ENCODE data around the gene ERBIN. TPM values are rescaled to one million over a fixed set of nuclear protein-coding genes. Genes with fewer than 3 reads are reported as not detected.
"Not testable (repeated sequence)": the region's sequence is repeated elsewhere in the genome, so short reads cannot be mapped to it uniquely, and the experiment has no call there.

ERBIN gene
- total and polyA plus RNA-seq, 2 experiments from 2014 or later = 32.9 to 117 TPM

DNA sequence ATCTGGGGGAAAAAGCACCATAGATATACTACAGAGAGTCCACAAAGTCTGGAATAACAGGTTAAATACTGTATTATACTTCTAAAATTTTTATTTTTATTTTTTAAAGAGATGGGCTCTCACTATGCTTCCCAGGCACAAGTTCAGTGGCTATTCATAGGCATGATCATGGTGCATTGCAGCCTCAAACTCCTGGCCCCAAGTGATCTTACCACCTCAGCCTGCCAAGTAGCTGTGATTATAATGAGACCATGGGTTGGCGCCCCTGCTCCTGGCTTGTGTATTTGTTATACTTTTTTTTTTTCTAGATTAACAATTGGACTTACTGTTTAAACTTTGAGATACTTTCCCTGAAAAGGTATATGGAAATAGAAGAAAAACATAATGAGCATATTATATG lies 25.9 kb downstream of the ERBIN start:
- H3K27ac ChIP-seq = no peak overlapping the region
- H3K4me1 ChIP-seq (ENCODE audit: insufficient read depth) = no peaks in the 10 kb centered on the region
- WGBS (ENCODE audit: low lambda C conversion rate, missing lambda C conversion rate) = 95% methylated on average over 1 of the region's 1 CpG
- no peaks in the 10 kb centered on the region for H3K9me3 ChIP-seq (ENCODE audit: low read depth)
- H3K36me3 ChIP-seq (replicated peaks; ENCODE audit: insufficient read depth, low read depth) = no peaks in the 10 kb centered on the region
- no peak overlapping the region for H2AFZ ChIP-seq
- no peaks in the 10 kb centered on the region for H3K9me2 ChIP-seq (replicated peaks; ENCODE audit: insufficient read depth)
- H3K4me2 ChIP-seq = no peak overlapping the region
- H4K20me1 ChIP-seq (ENCODE audit: insufficient read depth, poor library complexity, severe bottlenecking) = peaks cover 91% of the 10 kb centered on the region
- H3K79me2 ChIP-seq = peaks cover 100% of the 10 kb centered on the region
- no peak for DNase-seq (ENCODE audit: low spot score)
- no peak overlapping the region for H3K4me3 ChIP-seq
- H3K27me3 ChIP-seq = no peaks in the 10 kb centered on the region
- TF ChIP-seq EZH2phosphoT487 (IDR thresholded peaks at IDR 0.05; ENCODE audit: low read depth, severe bottlenecking, unreplicated experiment) (no peak), EZH2 (IDR thresholded peaks at IDR 0.05; ENCODE audit: borderline replicate concordance) (no peak)
- TF ChIP-seq, protein P1, sequence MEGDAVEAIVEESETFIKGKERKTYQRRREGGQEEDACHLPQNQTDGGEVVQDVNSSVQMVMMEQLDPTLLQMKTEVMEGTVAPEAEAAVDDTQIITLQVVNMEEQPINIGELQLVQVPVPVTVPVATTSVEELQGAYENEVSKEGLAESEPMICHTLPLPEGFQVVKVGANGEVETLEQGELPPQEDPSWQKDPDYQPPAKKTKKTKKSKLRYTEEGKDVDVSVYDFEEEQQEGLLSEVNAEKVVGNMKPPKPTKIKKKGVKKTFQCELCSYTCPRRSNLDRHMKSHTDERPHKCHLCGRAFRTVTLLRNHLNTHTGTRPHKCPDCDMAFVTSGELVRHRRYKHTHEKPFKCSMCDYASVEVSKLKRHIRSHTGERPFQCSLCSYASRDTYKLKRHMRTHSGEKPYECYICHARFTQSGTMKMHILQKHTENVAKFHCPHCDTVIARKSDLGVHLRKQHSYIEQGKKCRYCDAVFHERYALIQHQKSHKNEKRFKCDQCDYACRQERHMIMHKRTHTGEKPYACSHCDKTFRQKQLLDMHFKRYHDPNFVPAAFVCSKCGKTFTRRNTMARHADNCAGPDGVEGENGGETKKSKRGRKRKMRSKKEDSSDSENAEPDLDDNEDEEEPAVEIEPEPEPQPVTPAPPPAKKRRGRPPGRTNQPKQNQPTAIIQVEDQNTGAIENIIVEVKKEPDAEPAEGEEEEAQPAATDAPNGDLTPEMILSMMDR (IDR thresholded peaks at IDR 0.05; ENCODE audit: poor library complexity) = no peak

DNA sequence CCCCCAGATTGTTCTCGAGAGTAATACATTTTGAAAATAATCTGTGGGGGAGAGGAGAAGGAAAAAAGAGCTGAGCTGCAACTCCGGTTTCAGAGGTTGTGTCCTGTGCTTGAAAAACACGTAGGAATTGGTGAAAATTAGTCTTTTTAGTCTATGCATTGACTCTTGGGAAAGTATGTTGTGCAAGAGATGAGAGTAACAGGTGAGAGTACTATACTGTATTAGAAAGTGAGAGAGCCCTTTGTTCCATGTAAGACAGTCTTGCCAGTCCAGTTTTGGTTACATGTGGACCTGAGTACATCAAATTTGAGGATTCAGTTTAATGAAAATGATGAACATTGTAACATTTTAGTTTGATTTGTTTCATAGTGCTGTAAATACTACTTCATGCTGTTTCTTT lies 27.8 kb downstream of the ERBIN start:
- 91% methylated on average over 3 of the region's 3 CpGs for WGBS (ENCODE audit: low lambda C conversion rate, missing lambda C conversion rate)

DNA sequence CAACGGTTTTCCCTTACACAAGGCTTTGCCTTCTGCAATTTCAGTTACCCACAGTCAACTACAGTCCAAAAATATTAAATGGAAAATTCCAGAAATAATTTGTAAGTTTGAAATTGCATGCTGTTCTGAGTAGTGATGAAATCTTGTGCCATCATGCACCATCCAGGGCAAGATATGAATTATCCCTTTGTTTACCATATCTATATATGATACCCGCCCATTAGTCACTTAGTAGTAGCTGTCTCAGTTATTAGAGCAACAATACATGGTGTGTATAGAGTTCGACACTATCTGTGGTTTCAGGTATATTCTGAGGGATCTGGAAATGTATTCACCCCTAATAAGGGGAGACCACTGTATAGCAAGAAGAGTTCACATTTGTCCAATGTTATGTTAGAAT lies 29.4 kb downstream of the ERBIN start:
- no peak overlapping the region for H3K4me2 ChIP-seq
- no peaks in the 10 kb centered on the region for H3K9me2 ChIP-seq (replicated peaks; ENCODE audit: insufficient read depth)
- WGBS (ENCODE audit: low lambda C conversion rate, missing lambda C conversion rate) = 95% methylated on average over 3 of the region's 3 CpGs
- TF ChIP-seq EZH2phosphoT487 (IDR thresholded peaks at IDR 0.05; ENCODE audit: low read depth, severe bottlenecking, unreplicated experiment) (no peak), EZH2 (IDR thresholded peaks at IDR 0.05; ENCODE audit: borderline replicate concordance) (no peak)
- TF ChIP-seq, protein P1 (IDR thresholded peaks at IDR 0.05; ENCODE audit: poor library complexity) = no peak
- no peaks in the 10 kb centered on the region for H3K4me1 ChIP-seq (ENCODE audit: insufficient read depth)
- peaks cover 97% of the 10 kb centered on the region for H3K79me2 ChIP-seq
- peaks cover 69% of the 10 kb centered on the region for H4K20me1 ChIP-seq (ENCODE audit: insufficient read depth, poor library complexity, severe bottlenecking)
- H3K9me3 ChIP-seq (ENCODE audit: low read depth) = no peaks in the 10 kb centered on the region
- DNase-seq (ENCODE audit: low spot score) = no peak
- no peaks in the 10 kb centered on the region for H3K27me3 ChIP-seq
- H3K27ac ChIP-seq = no peak overlapping the region
- H3K4me3 ChIP-seq = no peak overlapping the region
- H2AFZ ChIP-seq = no peak overlapping the region
- no peaks in the 10 kb centered on the region for H3K36me3 ChIP-seq (replicated peaks; ENCODE audit: insufficient read depth, low read depth)

More for the DNA sequence above, 27.8 kb downstream of the ERBIN start:
- Histone ChIP-seq H2AFZ (no peak overlapping the region), H3K79me2 (peaks cover 97% of the 10 kb centered on the region), H4K20me1 (ENCODE audit: insufficient read depth, poor library complexity, severe bottlenecking) (peaks cover 73% of the 10 kb centered on the region), H3K36me3 (replicated peaks; ENCODE audit: insufficient read depth, low read depth) (no peaks in the 10 kb centered on the region), H3K4me2 (no peak overlapping the region), H3K9me3 (ENCODE audit: low read depth) (no peaks in the 10 kb centered on the region), H3K27me3 (no peaks in the 10 kb centered on the region), H3K9me2 (replicated peaks; ENCODE audit: insufficient read depth) (no peaks in the 10 kb centered on the region), H3K4me1 (ENCODE audit: insufficient read depth) (no peaks in the 10 kb centered on the region), H3K4me3 (no peak overlapping the region), H3K27ac (no peak overlapping the region)
- TF ChIP-seq EZH2phosphoT487 (IDR thresholded peaks at IDR 0.05; ENCODE audit: low read depth, severe bottlenecking, unreplicated experiment) (no peak), EZH2 (IDR thresholded peaks at IDR 0.05; ENCODE audit: borderline replicate concordance) (no peak)
- TF ChIP-seq, protein P1 (IDR thresholded peaks at IDR 0.05; ENCODE audit: poor library complexity) = no peak
- DNase-seq (ENCODE audit: low spot score) = no peak

DNA sequence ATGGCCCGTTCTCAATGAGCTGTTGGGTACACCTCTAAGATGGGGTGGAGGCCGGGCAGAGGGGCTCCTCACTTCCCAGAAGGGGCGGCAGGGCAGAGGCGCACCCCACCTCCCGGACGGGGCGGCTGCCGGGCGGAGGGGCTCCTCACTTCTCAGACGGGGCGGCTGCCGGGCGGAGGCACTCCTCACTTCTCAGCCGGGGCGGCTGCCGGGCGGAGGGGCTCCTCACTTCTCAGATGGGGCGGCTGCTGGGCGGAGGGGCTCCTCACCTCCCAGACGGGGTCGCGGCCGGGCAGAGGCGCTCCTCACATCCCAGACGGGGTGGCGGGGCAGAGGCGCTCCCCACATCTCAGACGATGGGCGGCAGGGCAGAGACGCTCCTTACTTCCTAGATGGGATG lies 31.3 kb downstream of the ERBIN start:
- H3K4me2 ChIP-seq; H3K27ac ChIP-seq; H3K4me1 ChIP-seq (ENCODE audit: insufficient read depth); DNase-seq (ENCODE audit: low spot score); H3K36me3 ChIP-seq (replicated peaks; ENCODE audit: insufficient read depth, low read depth); H3K27me3 ChIP-seq; H3K9me3 ChIP-seq (ENCODE audit: low read depth); H3K4me3 ChIP-seq; H3K9me2 ChIP-seq (replicated peaks; ENCODE audit: insufficient read depth); H2AFZ ChIP-seq: not testable (repeated sequence)
- Histone ChIP-seq H3K79me2 (peaks cover 97% of the 10 kb centered on the region), H4K20me1 (ENCODE audit: insufficient read depth, poor library complexity, severe bottlenecking) (peaks cover 69% of the 10 kb centered on the region)
- WGBS (ENCODE audit: low lambda C conversion rate, missing lambda C conversion rate) = 100% methylated on average over 6 of the region's 30 CpGs

Data from hepatocyte (in vitro differentiated cells).